Activated T-cell treated with anti-CD3 and anti-CD28 coated beads, Interleukin-2, amount 50 U/mL, for 4 hours (primary cell): ENCODE data around the gene SMARCD1. TPM values are rescaled to one million over a fixed set of nuclear protein-coding genes. Genes with fewer than 3 reads are reported as not detected.
A peak's percentile ranks its signal among the peaks of the same experiment; 100 is the strongest.

Source experiments
- ATAC-seq, 2 donors: fragments of 200-7000 bp; cut with Tn5 transposase; one replicate each; pipeline ENCODE4 v1.10.0; 2021
- DNase-seq: peaks from one replicate; pipeline ENCODE4 v3.0.0-alpha.2; 2020
- H3K27me3 Mint-ChIP-seq: one replicate; pipeline ENCODE4 v1.8.0; 2021; ENCODE audit warnings: low read depth, mixed read lengths
- H3K36me3 Mint-ChIP-seq: one replicate; pipeline ENCODE4 v1.8.0; 2022; ENCODE audit warnings: mixed read lengths; ENCODE audit not compliant: insufficient read depth
- H3K4me1 Mint-ChIP-seq: one replicate; pipeline ENCODE4 v1.8.0; 2021; ENCODE audit warnings: low read depth, mixed read lengths
- H3K4me3 Mint-ChIP-seq: one replicate; pipeline ENCODE4 v1.8.0; 2021; ENCODE audit warnings: mild to moderate bottlenecking, moderate library complexity, mixed read lengths
- H3K9me3 Mint-ChIP-seq: one replicate; pipeline ENCODE4 v1.8.0; 2021; ENCODE audit warnings: mixed read lengths
- total RNA-seq, 3 donors: library from RNA; stranded (reverse); gene quantifications; one replicate each; pipeline ENCODE4 v1.2.1, GENCODE V29; 2021

The SMARCD1 gene
- total RNA-seq: 10 to 100 TPM; 85.8 to 99.4 (median 97.6) TPM

DNA sequence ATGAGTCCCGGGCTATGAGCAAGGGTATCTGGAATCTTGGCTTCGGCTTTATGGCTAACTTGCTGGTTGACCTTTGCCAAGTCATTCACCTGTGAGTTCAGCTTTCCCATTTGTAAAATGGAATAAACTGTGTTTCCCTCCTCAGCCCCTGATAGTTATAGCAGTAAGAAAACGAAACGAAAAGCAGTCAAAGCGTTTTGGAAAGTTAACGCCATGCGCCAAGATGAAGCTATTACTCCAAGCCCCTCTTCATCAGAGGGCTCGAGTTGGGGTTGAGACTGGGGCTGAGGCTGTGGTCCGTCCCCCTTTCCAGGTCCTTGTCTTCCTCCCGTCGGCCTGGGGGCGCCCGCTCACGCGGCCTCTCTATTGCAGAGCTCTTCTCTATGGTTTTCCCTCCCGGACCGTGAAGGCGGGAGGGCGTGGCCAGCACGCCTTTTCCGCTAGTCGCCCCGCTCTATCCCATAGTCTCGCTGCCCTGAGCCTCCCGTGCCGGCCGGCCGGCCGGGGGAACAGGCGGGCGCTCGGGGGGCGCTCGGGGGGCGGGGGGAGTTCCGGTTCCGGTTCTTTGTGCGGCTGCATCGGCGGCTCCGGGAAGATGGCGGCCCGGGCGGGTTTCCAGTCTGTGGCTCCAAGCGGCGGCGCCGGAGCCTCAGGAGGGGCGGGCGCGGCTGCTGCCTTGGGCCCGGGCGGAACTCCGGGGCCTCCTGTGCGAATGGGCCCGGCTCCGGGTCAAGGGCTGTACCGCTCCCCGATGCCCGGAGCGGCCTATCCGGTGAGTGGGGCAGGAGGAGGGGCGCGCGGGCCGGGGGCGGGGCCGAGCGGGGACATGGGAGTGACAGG is at the start of gene SMARCD1:
Gene SMARCD1 (plus strand): TSS at position 568 of the 840 bp plus-strand sequence. CDS start 28 bp downstream, at position 596.
- peak; percentile 92 to 93 for ATAC-seq
- H3K9me3 Mint-ChIP-seq: no peaks in the 10 kb centered on the region
- DNase-seq: peak; percentile 83

DNA sequence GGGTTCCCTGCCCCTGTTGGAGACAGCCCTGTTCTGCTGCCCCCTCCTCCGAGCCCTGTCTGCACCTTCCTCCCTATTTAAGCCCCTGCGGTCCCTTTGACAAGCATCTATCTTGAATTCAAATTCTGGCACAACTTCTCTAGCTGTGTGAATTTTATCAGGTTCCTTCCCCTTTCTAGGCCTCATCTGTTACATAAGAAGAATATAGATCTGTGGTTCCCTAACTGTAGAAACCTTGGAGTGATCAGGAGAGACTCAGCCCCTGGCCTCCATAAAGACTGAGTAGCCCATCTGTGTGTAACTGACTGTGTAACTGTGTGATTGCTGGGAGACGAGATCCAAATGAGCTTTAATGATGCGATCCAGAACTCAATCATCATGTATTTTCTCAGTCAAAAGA is 46.8 kb upstream of the SMARCD1 start:
- Mint-ChIP-seq H3K4me3 (no peak overlapping the region), H3K9me3 (no peaks in the 10 kb centered on the region), H3K4me1 (no peaks in the 10 kb centered on the region), H3K36me3 (no peaks in the 10 kb centered on the region), H3K27me3 (peaks cover 13% of the 10 kb centered on the region)
- no peak for DNase-seq
- no peak for ATAC-seq

More for the DNA sequence above, at the start of gene SMARCD1:
- H3K36me3 Mint-ChIP-seq: peaks cover 21% of the 10 kb centered on the region
- H3K27me3 Mint-ChIP-seq: no peaks in the 10 kb centered on the region
- H3K4me3 Mint-ChIP-seq: peak within 1 kb of the TSS; percentile 89
- H3K4me1 Mint-ChIP-seq: peaks cover 29% of the 10 kb centered on the region

DNA sequence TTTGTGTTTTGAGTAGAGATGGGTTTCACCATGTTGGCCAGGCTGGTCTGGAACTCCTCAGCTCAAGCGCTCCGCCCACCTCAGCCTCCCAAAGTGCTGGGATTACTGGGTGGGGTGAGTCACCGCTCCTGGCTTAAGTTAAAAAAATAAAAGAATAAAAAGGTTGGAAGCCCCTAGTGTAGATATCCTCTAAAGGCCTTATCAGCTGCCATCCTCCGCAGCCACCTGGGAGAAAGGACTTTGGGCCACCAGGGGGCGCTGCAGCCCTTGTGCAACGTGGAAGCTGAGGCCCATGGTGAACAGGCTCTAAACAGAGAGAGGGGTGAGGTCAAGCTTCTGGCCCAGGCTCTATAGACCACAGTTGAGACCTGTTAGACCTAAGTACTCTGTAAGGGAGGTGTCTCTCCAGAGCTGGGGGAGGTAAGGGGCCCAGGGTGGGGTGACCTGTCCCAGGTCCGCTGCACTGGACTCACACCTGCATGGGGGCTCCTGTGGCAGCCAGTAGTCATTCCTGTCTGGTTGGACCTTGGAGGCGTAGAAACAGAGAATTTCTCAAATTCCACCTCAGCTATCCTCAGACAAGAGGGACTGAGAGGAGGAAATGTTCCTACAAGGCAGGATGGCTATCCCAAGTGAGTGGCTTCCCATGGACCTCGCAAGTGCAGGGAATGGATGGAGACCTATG is 45.8 kb upstream of the SMARCD1 start:
- H3K4me3 Mint-ChIP-seq: no peak overlapping the region
- no peaks in the 10 kb centered on the region for H3K4me1 Mint-ChIP-seq
- ATAC-seq (peak; percentile 75 to 80), DNase-seq (peak; percentile 88)
- peaks cover 9% of the 10 kb centered on the region for H3K27me3 Mint-ChIP-seq
- H3K36me3 Mint-ChIP-seq: no peaks in the 10 kb centered on the region
- no peaks in the 10 kb centered on the region for H3K9me3 Mint-ChIP-seq

DNA sequence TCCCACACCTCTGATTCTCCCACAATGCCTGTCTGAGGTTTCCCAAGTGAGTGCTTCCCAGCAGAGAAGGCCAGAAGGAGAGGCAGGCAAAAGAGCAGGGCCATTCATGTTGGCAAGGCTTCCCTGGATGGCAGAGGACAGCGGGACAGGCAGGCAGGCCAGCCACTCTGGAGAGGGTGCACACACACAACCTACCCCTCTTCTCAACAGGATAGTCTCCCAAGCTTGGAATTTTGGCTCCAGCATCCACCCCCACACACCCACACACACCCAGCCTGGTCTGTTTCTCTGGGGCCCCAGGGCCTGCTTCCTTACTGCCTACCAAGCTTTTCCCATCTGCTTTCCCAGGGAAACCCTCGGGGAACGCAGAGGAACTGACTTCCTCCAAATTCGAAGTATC is 44.5 kb upstream of the SMARCD1 start:
- DNase-seq (no peak), ATAC-seq (no peak)
- Mint-ChIP-seq H3K4me3 (no peak overlapping the region), H3K27me3 (peaks cover 3% of the 10 kb centered on the region), H3K4me1 (no peaks in the 10 kb centered on the region), H3K36me3 (no peaks in the 10 kb centered on the region), H3K9me3 (no peaks in the 10 kb centered on the region)

DNA sequence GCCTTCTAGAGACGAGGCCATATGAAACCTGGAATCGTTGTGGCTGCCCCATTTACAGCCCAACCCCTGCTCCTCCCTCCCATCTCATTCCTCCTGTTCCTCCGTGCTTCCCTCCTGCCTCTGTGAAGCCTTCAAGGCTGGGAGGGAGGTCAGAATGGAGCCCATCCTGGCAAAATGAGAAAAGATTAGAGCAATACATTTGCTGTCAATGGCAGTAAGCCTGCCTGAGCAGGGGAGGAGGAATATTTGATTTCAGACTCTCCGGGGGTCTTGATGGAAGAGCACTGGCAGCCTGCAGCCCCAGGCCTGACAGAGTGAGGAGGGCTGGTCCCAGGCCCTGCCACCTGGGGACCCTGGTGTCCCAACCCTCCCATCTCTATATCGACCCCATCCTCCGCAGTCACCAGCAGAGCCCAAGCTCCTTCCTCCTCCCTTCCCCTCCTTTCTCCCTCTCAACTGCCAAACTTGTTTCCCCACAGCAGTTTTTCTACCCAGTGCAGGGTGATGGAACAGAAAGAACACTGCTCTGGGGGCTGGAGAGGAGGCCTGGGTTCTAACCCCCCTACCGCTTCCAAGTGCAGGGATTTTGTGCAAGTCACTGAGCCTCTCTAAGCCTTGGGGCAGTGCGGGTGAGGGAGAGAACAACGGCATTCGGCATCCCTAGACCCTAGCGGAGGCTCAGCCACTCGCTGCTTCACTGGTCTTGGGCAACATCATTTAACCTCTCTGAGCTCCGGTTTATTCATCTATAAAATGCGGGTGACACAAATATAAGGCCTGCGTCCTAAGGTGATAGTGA is 43.9 kb upstream of the SMARCD1 start:
- Mint-ChIP-seq H3K4me3 (no peak overlapping the region), H3K36me3 (no peaks in the 10 kb centered on the region), H3K27me3 (peaks cover 2% of the 10 kb centered on the region), H3K9me3 (no peaks in the 10 kb centered on the region), H3K4me1 (no peaks in the 10 kb centered on the region)
- ATAC-seq (no peak), DNase-seq (no peak)

DNA sequence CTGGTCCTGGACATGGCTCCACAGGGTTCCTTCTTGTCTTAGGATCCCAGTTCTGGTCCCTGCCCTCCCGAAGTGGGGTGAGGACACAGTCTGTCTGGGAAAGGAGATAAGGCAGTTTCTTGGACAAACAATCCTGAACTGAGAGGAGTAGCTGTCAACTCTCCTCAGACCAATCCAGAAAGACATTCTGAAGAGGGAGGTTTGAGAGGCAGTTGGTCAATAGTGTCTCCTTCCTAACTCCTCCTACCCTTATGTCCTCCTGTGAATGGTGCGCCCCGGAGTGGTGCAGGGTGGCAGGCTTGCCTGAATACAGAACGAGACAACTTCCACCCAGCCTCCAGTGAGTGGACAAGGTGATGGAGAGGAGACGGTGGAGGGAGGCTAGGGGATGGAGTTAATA is 43.2 kb upstream of the SMARCD1 start:
- Mint-ChIP-seq H3K36me3 (no peaks in the 10 kb centered on the region), H3K9me3 (no peaks in the 10 kb centered on the region), H3K27me3 (peaks cover 2% of the 10 kb centered on the region), H3K4me1 (no peaks in the 10 kb centered on the region), H3K4me3 (no peak overlapping the region)
- no peak for ATAC-seq
- DNase-seq: no peak

DNA sequence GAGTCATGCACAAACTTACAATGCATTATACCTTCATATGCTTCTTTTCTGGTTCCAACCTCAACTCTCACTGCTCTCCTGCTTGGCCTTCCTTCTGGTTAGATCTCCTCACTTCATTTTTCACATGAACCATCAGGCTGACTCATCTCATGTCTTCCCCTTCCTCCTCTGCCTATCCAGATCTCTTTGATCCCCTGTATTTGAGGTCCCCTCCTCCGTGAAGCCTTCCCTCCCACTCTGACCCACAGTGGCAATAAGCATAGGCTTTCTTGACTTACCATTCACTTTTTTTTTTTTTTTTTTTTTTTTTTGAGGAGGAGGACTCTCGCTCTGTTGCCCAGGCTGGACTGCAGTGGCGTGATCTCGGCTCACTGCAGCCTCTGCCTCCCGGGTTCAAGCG is 42.4 kb upstream of the SMARCD1 start:
- no peak for DNase-seq
- ATAC-seq: peak; percentile 28 to 53
- Mint-ChIP-seq H3K36me3 (no peaks in the 10 kb centered on the region), H3K4me1 (no peaks in the 10 kb centered on the region), H3K27me3 (peaks cover 2% of the 10 kb centered on the region), H3K4me3 (no peak overlapping the region), H3K9me3 (no peaks in the 10 kb centered on the region)

DNA sequence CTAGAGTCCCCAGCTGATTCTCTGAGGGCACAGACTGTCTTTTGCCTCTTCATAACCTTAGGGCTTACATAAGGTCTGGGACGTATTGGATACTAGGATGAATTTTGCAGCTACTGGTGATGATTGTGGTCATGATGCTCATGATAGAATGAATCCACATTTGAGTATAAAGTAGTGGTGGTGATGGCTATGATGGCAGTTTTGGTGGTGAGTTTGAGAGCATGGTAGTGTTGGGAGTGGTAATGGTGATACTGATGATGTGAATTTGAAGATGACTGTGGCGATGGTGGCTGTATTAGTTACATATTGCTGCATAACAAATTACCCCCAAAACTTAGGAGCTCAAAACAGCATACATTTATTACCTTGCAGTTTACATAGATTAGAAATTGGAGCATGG is 41.8 kb upstream of the SMARCD1 start:
- DNase-seq (no peak), ATAC-seq (peak; percentile 19 to 24)
- Mint-ChIP-seq H3K9me3 (no peaks in the 10 kb centered on the region), H3K36me3 (no peaks in the 10 kb centered on the region), H3K27me3 (peaks cover 2% of the 10 kb centered on the region), H3K4me3 (no peak overlapping the region), H3K4me1 (no peaks in the 10 kb centered on the region)

DNA sequence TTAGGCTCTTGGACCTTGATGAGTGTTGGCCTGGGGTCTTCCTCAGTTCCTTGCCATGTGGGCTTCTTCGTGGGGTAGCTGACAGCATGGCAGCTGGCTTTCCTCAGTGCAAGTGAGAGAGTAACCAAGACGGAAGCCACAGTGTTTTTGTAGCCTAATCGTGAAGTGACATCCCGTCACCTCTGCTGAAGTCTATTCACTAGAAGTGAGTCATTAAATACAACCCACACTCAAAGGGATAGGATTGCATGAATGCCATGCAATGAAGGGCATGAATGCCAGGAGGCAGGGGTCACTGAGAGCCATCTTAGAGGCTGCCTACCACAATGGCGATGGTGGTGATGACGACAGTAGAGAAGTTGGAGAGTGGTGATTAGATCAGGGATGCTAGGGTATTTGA is 41.3 kb upstream of the SMARCD1 start:
- Mint-ChIP-seq H3K4me1 (no peaks in the 10 kb centered on the region), H3K4me3 (no peak overlapping the region), H3K9me3 (no peaks in the 10 kb centered on the region), H3K36me3 (no peaks in the 10 kb centered on the region), H3K27me3 (peaks cover 7% of the 10 kb centered on the region)
- DNase-seq (no peak), ATAC-seq (peak; percentile 39 to 62)

DNA sequence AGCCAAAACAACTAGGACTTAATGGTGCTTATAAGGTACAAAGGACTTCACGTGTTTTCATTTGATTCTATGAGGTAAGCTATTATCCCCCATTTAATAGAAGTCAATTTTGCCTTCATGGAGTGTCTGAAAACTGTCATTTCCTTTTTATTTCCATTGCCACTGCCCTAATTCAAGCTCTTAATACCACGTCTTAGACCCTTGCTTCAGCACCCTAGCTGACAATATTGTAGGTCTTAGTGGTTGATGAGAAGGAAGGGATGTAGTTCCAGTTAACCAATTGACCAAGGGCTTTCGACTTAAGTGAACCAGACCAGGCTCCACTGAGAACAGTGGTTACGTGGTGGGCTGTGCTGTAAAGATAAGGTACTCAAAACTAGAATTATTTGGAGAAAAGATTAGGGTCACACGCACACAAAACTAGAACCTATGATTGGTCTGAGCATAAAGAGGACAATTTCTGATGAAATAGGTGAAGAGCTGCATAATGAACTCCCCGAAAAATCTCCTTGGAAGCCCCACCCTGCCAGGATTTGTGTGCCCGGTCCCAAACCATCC is 37.4 kb upstream of the SMARCD1 start:
- Mint-ChIP-seq H3K27me3 (peaks cover 36% of the 10 kb centered on the region), H3K9me3 (no peaks in the 10 kb centered on the region), H3K4me3 (no peak overlapping the region), H3K36me3 (no peaks in the 10 kb centered on the region), H3K4me1 (peaks cover 2% of the 10 kb centered on the region)
- ATAC-seq (no peak), DNase-seq (no peak)

DNA sequence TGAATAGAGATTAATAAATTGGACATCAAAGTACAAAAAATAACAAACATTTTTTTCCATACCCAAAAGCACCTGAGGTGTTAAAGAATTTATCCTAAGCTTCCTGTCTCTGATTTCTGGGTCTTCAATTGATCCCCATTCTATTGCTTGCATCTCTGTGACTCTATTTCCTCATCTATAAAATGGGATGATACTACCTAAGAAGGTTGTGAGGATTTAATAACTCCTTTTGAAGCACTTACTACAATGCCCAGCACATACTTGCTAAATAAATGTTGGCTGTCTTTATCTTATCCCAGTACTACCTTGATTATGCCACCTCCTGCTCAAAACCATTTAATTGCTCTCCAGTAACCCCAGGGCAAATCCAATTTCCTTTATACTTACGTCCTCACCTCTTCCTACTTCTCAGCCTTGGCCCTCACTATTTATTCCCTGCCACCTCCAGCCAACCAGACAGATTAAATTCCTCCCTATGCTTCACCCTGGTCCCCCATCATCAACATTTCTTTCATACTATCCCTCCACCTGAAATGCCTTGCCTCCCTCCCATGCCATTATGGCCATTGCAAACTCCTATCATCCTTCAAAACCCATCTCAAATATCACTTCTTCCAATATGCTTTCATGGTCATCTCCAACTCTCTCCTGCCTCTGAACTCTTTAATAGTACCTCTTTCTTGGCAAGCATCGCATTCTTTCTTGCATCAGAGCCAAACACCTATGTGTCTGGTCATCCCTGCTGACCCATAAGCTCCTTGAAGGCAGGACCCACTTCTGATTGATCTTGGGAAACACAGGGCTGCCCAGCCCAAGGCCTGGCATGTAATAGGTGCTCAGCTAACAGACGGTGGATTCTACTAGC is 35.7 kb upstream of the SMARCD1 start:
- no peaks in the 10 kb centered on the region for H3K9me3 Mint-ChIP-seq
- no peak for ATAC-seq
- H3K4me1 Mint-ChIP-seq: peaks cover 2% of the 10 kb centered on the region
- no peak for DNase-seq
- no peaks in the 10 kb centered on the region for H3K36me3 Mint-ChIP-seq
- H3K27me3 Mint-ChIP-seq: peaks cover 42% of the 10 kb centered on the region
- no peak overlapping the region for H3K4me3 Mint-ChIP-seq

DNA sequence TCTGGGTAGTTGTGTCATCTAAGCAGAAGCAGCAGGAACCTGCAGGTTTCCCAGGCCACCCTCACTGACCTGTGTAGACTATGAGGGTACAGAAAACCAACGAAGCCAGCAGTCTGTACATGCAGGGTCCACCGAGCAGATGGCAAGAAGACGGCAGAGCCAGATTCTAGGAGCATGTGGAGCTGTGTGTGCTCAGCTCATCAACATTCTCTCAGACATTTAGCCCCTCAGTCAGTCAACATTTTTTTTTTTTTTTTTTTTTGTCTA is 35.1 kb upstream of the SMARCD1 start:
- H3K36me3 Mint-ChIP-seq: no peaks in the 10 kb centered on the region
- H3K27me3 Mint-ChIP-seq: peaks cover 42% of the 10 kb centered on the region
- DNase-seq (no peak), ATAC-seq (no peak)
- no peaks in the 10 kb centered on the region for H3K9me3 Mint-ChIP-seq
- peaks cover 2% of the 10 kb centered on the region for H3K4me1 Mint-ChIP-seq
- no peak overlapping the region for H3K4me3 Mint-ChIP-seq

DNA sequence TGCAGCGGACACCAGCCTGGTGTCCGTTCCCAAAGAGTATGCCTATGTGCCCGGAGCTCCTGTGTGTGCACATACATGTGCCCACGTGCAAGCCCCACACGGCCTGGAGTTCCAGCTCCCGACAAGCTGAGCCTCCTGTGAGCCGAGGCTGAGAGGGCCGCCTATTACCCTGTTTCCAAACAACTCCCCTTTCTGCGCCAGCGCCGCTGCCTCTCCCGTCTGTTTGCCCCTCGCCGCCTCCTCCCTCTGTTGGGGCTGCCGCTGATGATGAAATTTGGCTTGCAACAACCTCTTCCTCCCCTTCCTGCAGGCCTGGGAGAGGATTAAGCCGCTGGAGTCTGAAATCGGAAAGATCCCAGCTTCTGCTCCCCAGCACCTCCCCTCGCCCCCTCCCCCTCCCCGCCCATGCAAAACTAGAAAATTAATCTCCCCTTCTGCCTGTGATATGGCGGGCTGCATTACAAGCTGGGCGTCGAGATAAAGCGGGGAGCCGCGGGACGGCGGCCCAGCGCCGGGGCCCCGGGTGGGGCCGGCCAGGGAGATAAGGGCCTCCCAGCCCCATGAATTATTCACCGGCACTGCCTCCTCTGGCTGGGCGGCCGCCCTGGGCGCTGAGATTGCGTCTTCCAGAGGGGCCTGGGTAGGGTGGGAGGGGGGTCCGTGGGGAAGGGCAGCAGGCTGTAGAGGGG is 34.6 kb upstream of the SMARCD1 start:
- DNase-seq: no peak
- H3K9me3 Mint-ChIP-seq: no peaks in the 10 kb centered on the region
- no peak overlapping the region for H3K4me3 Mint-ChIP-seq

More for the DNA sequence above, 34.6 kb upstream of the SMARCD1 start:
- ATAC-seq: peak in 1 of 2 donors; percentile 41
- Mint-ChIP-seq H3K27me3 (peaks cover 42% of the 10 kb centered on the region), H3K4me1 (peaks cover 2% of the 10 kb centered on the region), H3K36me3 (no peaks in the 10 kb centered on the region)
